Measurements from ENCODE around the gene CPLANE1. TPM values are rescaled to one million over a fixed set of nuclear protein-coding genes. Genes with fewer than 3 reads are reported as not detected.

CPLANE1 gene
- total RNA-seq, 1 experiment from 2014 or later: 21.9 TPM

- intact Hi-C loops (cut with micrococcal nuclease; ENCODE audit: unreplicated experiment): no loop called here
These were observed 177.1 kb downstream of the CPLANE1 start for GRCh38 chr5:37071901-37072581.

GRCh38 chr5:37071487-37071886, 177.7 kb downstream of the CPLANE1 start:
- intact Hi-C loops (cut with micrococcal nuclease; ENCODE audit: unreplicated experiment): no loop called here
- H3K36me3 ChIP-seq (ENCODE audit: insufficient read depth, low read length, poor library complexity, severe bottlenecking): no peaks in the 10 kb centered on the region
- ChIA-PET POLR2A (ENCODE audit: low non-redundant PET) (no interaction called here), CTCF (no interaction called here)
- H3K4me3 ChIP-seq (ENCODE audit: low read depth, low read length, poor library complexity, severe bottlenecking): no peak overlapping the region
- no peak for TF ChIP-seq CTCF (conservative IDR thresholded peaks at IDR 0.05; ENCODE audit: low read depth, low read length)
- TF ChIP-seq EZH2 (IDR thresholded peaks at IDR 0.05; ENCODE audit: borderline replicate concordance, low read depth, low read length, poor library complexity, severe bottlenecking): no peak
- BruUV-seq (replicated peaks): no TSS peak
- H3K4me1 ChIP-seq (ENCODE audit: insufficient read depth, low read length, poor library complexity, severe bottlenecking): no peaks in the 10 kb centered on the region
- no peaks in the 10 kb centered on the region for H3K27me3 ChIP-seq (replicated peaks; ENCODE audit: insufficient read depth, low read depth, low read length, poor library complexity)
- no peak overlapping the region for H3K27ac ChIP-seq (ENCODE audit: low read depth, low read length, poor library complexity, severe bottlenecking)
- H3K9me3 ChIP-seq (ENCODE audit: low read depth, low read length, poor library complexity, severe bottlenecking): no peaks in the 10 kb centered on the region
- DNase-seq (ENCODE audit: low spot score): no peak

More at GRCh38 chr5:37071901-37072581, 177.1 kb downstream of the CPLANE1 start:
- Histone ChIP-seq H3K27ac (ENCODE audit: low read depth, low read length, poor library complexity, severe bottlenecking) (no peak overlapping the region), H3K9me3 (ENCODE audit: low read depth, low read length, poor library complexity, severe bottlenecking) (no peaks in the 10 kb centered on the region), H3K4me3 (ENCODE audit: low read depth, low read length, poor library complexity, severe bottlenecking) (no peak overlapping the region), H3K4me1 (ENCODE audit: insufficient read depth, low read length, poor library complexity, severe bottlenecking) (no peaks in the 10 kb centered on the region), H3K27me3 (replicated peaks; ENCODE audit: insufficient read depth, low read depth, low read length, poor library complexity) (no peaks in the 10 kb centered on the region), H3K36me3 (ENCODE audit: insufficient read depth, low read length, poor library complexity, severe bottlenecking) (no peaks in the 10 kb centered on the region)
- TF ChIP-seq CTCF (conservative IDR thresholded peaks at IDR 0.05; ENCODE audit: low read depth, low read length) (no peak), EZH2 (IDR thresholded peaks at IDR 0.05; ENCODE audit: borderline replicate concordance, low read depth, low read length, poor library complexity, severe bottlenecking) (no peak)
- POLR2A ChIA-PET (ENCODE audit: low non-redundant PET): no interaction called here
- DNase-seq (ENCODE audit: low spot score): peak; percentile 11
- no TSS peak for BruUV-seq (replicated peaks)
- CTCF ChIA-PET: no interaction called here

- ChIA-PET POLR2A (ENCODE audit: low non-redundant PET) (no interaction called here), CTCF (no interaction called here)
- DNase-seq (ENCODE audit: low spot score): no peak
- Histone ChIP-seq H3K4me3 (ENCODE audit: low read depth, low read length, poor library complexity, severe bottlenecking) (no peak overlapping the region), H3K27ac (ENCODE audit: low read depth, low read length, poor library complexity, severe bottlenecking) (no peak overlapping the region), H3K27me3 (replicated peaks; ENCODE audit: insufficient read depth, low read depth, low read length, poor library complexity) (no peaks in the 10 kb centered on the region), H3K36me3 (ENCODE audit: insufficient read depth, low read length, poor library complexity, severe bottlenecking) (peaks cover 37% of the 10 kb centered on the region), H3K9me3 (ENCODE audit: low read depth, low read length, poor library complexity, severe bottlenecking) (no peaks in the 10 kb centered on the region), H3K4me1 (ENCODE audit: insufficient read depth, low read length, poor library complexity, severe bottlenecking) (no peaks in the 10 kb centered on the region)
- intact Hi-C loops (cut with micrococcal nuclease; ENCODE audit: unreplicated experiment): no loop called here
- BruUV-seq (replicated peaks): no TSS peak
- TF ChIP-seq EZH2 (IDR thresholded peaks at IDR 0.05; ENCODE audit: borderline replicate concordance, low read depth, low read length, poor library complexity, severe bottlenecking): no peak
- no peak for TF ChIP-seq CTCF (conservative IDR thresholded peaks at IDR 0.05; ENCODE audit: low read depth, low read length)
These were observed 184.7 kb downstream of the CPLANE1 start for GRCh38 chr5:37064442-37064841.
